GM18951 (cell line): ENCODE results near the gene MRAP.

Experiments
- POLR2A ChIP-seq: IDR thresholded peaks from 4 replicates; pipeline ENCODE4 v1.6.1; 2011; ENCODE audit warnings: mild to moderate bottlenecking; ENCODE audit not compliant: insufficient read length, insufficient read depth; ENCODE audit errors: extremely low read depth
- in situ Hi-C: fragments of 300-500 bp; cut with MboI; formaldehyde crosslinking; loops from one replicate; pipeline ENCODE4 v1.12.0; 2022; ENCODE audit warnings: low sequenced_read_pairs, mixed read lengths, inconsistent platforms; ENCODE audit not compliant: unreplicated experiment

The MRAP gene

DNA sequence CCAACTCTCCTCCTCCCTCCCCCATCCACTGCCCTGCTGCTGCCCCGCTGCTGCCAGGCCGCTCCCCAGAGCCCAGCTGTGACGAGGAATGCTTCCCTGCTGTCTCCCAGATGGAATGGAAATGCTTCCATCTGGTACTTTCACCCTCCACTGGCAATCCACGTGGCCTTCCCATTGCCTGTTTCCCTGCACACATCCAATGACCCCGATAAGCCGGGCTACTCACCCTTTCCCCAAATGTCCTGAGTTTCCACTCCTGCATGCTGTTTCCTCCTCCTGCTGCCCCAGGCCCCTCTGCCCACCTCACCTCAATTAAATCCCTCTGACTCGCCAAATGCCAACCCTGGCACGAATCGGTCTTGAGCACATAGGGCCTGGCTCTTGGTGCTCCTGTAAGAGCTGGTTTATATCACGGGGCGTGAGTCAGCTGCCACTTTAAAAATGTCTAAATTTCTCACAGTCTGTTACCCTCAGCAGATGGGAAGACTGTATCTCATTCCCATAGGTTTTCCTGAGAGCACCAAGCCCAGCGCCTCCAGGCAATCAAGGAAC, 36.4 kb downstream of the MRAP start:
- no peak for TF ChIP-seq POLR2A
- in situ Hi-C loops = no loop called here

DNA sequence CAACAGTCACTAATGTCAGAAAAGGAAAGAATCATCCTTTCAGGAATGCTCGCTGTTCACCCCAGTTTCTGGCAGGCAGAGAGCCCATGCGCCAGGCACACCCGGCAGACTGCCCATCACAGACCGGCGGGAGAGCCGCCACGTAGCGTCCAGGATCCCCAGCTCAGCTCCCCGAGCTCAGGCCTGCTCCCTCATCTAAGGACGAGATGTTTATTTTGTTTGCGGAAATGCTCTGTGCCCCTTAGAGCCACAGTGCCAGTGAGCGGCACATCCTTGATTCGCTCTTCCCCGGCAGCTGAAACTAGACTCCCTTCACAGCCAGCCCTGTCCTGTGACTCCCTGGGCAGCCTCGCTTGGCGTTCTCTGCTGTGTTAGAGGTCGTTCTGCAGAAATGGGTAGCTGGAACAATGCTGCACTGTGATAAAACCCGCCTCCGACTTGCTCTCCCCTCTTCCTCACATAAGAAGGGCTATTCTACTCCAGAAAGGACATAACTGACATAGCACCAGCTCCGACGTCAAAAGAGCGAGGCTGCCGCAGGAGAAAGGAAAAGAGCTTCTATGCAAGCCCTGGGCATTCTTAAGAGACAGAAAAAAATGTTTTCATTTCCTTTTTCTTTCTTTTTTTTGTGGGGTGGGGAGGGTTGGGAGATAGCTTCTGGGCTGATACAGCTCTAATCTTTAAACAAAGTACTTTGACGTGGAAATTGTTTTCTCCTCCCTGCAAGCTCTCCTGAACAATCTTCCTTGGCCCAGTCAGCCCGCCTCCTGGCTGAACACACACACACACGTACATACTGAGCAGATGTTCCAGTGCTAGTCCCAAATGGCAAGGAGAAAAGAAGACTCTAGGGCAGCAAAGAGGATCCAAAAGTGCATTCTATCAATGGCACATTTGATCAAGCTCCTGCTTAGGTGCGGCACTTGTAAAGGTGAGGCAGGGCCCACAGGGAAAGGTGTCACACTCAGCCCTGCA, 37.2 kb downstream of the MRAP start:
- in situ Hi-C loops = no loop called here
- no peak for TF ChIP-seq POLR2A

DNA sequence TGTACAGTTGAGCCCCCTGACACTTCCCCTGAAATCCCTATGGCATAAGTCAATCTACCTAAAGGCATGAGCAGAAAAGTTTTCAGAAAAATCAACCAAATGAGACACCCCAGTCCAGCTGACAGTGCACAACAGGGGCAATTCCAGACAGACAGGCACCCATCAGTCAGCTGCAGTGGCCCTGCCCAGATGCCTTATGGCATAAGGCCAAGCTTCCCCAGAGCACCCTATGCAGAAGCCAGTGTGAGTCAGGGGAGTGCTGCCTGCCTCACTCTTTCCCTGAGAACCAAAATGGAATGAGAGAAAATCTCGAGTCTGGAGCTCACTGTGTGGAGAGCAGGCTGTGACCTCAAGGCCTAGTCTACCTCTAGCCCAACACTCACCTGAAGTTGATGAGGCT, 38.1 kb downstream of the MRAP start:
- no peak for TF ChIP-seq POLR2A
- in situ Hi-C loops = no loop called here

DNA sequence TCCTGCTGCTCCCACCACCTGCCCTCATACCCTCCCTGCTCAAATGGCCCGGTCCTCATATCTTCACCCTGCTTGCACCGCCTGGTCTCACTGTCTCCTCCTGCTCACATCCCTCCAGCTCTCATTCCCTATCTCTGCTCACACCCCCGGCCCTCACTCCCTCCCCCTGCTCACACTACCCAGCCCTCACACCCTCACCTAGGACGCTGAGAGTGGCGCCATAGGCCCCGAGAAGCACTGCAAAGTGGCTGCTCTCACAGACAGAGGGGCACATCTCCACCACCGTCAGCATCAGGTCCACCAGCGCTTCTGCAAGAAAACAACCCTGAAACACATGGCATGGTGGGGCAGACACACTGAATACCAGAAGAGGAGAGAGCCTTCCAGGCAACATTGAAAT, 38.6 kb downstream of the MRAP start:
- TF ChIP-seq POLR2A = no peak
- in situ Hi-C loops = no loop called here

DNA sequence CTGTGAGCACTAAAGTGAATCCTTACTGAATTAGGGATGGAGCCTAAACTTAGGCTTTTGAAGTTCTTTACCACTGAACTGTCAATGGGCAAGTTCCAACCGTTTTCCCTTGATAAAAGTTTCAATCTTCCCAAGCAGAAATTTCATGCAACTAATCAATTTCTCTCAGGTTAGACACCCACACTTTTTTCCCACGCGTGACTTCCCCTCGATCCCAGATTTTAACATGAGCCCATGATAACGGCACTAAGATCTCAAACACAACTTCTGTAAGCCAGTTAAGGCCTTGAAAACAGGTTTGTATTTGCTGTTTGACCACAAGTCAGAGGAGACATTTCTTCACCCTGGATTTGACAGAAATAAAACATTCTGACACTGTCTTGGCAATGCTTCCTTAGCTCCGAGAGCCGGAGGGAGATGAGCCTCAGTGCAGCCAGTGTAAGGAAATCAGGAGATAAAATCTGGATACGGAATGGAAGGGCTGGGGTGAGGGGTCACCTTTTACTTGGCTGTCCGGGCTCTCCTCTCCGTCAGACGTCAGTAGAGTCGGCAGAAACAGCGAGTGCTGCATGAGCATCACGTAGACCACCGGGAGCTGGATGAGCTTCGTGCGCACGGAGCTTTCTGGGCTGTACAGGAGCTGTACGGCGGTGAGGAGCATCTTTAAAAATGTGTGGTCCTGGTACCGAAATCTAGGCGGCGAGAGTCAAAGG, 39.7 kb downstream of the MRAP start:
- in situ Hi-C loops = no loop called here
- no peak for TF ChIP-seq POLR2A

DNA sequence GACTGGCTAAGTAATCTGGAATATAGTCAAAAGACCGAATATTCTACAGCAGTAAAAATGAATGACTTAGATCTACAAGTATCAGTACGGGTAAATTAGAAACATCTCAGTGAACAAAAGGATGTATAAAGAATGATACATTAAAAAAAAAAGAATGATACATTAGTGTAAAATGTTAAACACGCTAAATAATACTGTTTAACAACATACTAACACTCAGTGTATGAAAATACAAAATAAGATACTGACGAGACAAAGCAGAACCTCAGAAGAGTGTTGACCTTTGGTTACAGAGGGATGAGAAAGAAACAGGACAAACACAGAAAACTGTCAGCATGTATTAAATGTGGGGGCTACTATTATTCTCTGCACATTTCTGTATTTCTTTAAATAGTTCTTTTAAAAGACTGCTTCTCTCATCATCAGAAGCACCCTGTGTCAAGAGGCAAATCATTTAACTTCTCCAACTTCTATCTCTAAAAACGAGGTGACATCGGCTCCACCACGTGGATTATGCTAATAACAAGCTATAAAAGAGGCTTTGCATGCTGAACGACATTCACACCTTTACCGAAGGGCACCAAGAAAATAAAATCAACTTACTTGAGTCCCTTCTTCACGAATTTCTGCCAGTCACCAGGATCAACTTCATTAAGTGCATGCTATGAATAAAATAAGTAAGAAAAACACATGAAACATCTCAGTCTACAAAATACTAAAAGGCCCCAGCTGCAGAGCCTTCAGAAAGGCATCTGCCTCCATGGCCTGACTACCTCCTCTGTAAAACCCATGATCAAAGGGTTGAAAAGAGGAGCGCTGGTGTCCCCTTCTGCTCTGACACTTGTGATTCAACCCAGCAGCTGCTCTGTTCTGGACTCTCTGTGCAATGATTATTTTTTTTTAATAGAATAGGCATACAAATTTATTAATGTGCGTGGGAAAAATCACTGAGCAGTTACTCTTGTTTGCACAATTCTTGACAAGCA, 42.5 kb downstream of the MRAP start:
- TF ChIP-seq POLR2A = no peak
- in situ Hi-C loops = no loop called here

DNA sequence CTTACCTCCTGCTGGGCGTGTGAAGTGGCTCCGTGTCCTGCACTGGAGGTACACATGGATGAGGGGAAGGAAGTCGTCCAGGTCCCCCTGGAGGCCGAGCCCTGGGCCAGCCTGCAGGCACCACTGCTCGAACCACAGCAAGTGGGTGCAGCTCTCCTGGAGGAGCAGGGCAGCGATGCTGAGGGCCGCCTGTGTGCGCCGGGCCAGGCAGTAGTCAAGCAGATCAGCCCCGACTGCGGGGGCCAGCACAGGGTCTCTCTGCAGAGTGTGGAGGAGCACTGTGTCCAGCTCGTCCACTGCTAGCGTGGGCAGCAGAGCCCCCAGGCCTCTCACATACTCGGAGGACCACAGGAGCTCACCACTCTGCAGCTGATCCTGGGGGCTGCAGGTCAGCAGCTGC, 48.3 kb downstream of the MRAP start:
- TF ChIP-seq POLR2A = no peak
- in situ Hi-C loops = no loop called here

DNA sequence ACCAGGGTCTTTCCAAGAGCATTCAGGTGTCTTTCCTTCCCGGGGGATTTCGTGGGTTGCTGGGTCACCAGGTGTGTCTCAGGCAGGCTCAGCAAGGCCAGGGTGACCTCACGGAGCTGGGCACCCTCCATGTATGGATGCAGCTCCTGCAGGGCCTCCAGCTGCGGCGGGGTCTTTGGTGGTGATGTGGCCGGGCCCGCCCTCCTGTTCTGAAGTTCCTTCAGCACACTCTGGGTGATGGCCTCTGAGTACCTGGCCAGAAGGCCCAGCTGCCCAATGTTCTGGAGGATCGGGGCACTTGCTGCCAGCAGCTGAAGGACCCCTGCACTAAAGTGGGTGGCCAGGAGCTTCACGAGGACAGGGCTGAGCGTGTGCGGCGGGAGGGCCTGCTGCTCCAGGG, 48.7 kb downstream of the MRAP start:
- in situ Hi-C loops = no loop called here
- TF ChIP-seq POLR2A = no peak

DNA sequence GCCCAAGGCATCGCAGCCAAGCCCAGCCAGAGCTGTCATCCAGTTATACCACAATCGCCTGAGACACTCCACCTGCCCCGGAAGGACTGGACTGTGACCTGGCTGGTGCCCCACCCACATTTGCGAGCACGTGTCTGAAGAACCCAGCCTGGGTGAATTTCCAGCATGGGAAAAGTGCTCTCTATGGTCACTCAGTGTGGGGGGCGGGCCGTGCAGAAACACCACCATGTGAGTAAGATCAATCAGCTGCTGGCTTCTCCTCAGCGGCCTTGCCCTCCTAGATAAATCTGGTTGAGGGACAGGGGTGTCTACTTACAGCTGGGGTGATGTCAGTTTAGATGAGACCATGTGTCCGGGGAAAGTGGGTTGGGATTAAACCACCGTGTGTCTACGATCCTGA, 49.3 kb downstream of the MRAP start:
- in situ Hi-C loops = no loop called here
- TF ChIP-seq POLR2A = no peak

DNA sequence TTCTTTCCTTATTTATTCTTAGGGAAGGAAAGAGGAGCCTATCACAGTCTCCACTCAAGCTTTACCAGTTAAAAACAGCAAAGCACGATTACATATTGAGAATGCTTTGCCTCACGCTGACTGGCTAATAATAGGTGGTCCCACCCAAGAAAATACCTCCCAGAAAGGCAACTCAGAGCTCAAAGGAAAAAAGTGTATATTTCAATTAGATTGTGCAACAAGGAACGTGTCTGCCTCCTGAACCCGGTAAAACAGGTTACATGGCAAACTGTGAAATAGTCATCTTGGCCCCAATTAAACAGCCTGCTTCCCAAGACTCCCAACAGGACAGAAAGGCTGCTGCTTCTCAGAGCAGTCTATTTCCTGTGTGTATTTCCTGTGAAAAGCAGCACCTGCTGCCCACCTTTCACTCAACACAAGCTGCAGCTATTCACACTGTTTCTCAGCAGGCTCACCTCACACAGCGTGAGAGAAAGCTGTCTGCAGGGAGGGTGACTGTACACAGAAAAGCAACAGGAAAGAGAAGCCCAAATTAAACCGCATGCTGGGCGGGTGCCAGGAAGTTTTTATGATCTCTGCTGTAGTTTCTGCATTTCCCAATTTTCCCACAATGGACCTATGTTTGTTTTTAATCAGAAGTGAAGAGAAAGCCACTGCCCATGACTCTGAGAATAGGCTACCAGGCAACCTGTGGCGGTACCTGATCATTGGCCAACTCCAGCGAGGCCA, 50.1 kb downstream of the MRAP start:
- in situ Hi-C loops = no loop called here
- no peak for TF ChIP-seq POLR2A

DNA sequence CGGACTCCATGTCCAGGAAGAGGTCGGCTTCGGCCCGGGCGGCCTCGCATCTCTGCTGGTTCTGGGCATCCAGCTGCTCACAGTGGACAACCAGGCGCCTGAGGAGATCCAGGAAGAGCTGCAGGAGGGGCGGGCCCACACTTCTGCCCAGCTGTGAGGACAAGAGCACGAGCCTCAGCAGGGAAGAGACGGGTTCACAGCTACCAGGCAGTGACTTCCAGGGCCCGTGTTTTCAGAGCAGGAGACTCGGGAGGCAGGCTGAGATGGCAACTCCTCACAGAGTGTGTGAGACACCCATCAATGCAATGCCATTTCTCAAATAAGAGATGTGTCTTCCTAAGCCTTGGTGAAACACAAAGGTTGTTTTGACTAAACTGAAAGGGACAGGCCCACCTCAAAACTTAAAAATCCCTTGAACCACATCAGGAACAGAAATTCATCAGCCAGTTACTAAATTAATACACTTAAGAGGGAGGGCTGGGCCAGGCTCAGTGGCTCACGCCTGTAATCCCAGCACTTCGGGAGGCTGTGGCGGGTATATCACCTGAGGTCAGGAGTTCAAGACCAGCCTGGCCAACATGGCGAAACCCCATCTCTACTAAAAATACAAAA, 50.8 kb downstream of the MRAP start:
- no peak for TF ChIP-seq POLR2A
- in situ Hi-C loops = no loop called here
